ENCODE results near the gene ROCK1. TPM values are rescaled to one million over a fixed set of nuclear protein-coding genes. Genes with fewer than 3 reads are reported as not detected.

The ROCK1 gene
- polyA plus RNA-seq, 4 donors: 6.8 to 42.3 (median 12.4) TPM

GRCh38 chr18:21099442-21099841 lies 12.2 kb downstream of the ROCK1 start:
- DNase-seq (no peak), FAIRE-seq (no peak)
- H3K4me1 ChIP-seq (ENCODE audit: control insufficient read depth in 3 of 3, insufficient read depth in 2 of 3, low read depth in 1 of 3, low read length in 2 of 3): peaks cover 0 to 7% (median 3%) of the 10 kb centered on the region in 3 donors
- 80 to 94% (median 90%) methylated on average over 9 of the region's 9 CpGs for WGBS, 3 donors
- H3K9me3 ChIP-seq (ENCODE audit: control insufficient read depth in 2 of 2, insufficient read depth in 1 of 2, low read depth in 1 of 2, low read length in 1 of 2): no peaks in the 10 kb centered on the region
- no peaks in the 10 kb centered on the region for H3K27me3 ChIP-seq (ENCODE audit: control insufficient read depth in 3 of 3, insufficient read depth in 3 of 3, low read length in 3 of 3)
- H3K36me3 ChIP-seq (ENCODE audit: control insufficient read depth in 3 of 3, insufficient read depth in 2 of 3, low read depth in 1 of 3, low read length in 3 of 3): no peaks in the 10 kb centered on the region
- no peak overlapping the region for H3K27ac ChIP-seq (ENCODE audit: low read depth in 1 of 3, low read length in 2 of 3)
- no peak overlapping the region for H3K4me3 ChIP-seq (ENCODE audit: low read depth in 1 of 3, low read length in 3 of 3)

GRCh38 chr18:21096760-21097159 lies 14.9 kb downstream of the ROCK1 start:
- WGBS, 3 donors: 95 to 98% (median 96%) methylated on average over 2 of the region's 2 CpGs
- Histone ChIP-seq H3K4me3 (ENCODE audit: low read depth in 1 of 3, low read length in 3 of 3) (no peak overlapping the region), H3K9me3 (ENCODE audit: control insufficient read depth in 2 of 2, insufficient read depth in 1 of 2, low read depth in 1 of 2, low read length in 1 of 2) (peaks cover 0 to 2% of the 10 kb centered on the region in 2 donors), H3K27me3 (ENCODE audit: control insufficient read depth in 3 of 3, insufficient read depth in 3 of 3, low read length in 3 of 3) (no peaks in the 10 kb centered on the region), H3K4me1 (ENCODE audit: control insufficient read depth in 3 of 3, insufficient read depth in 2 of 3, low read depth in 1 of 3, low read length in 2 of 3) (peaks cover 0 to 3% (median 0%) of the 10 kb centered on the region in 3 donors), H3K36me3 (ENCODE audit: control insufficient read depth in 3 of 3, insufficient read depth in 2 of 3, low read depth in 1 of 3, low read length in 3 of 3) (no peaks in the 10 kb centered on the region), H3K27ac (ENCODE audit: low read depth in 1 of 3, low read length in 2 of 3) (no peak overlapping the region)
- DNase-seq (no peak), FAIRE-seq (no peak)

GRCh38 chr18:21093133-21093532 lies 18.5 kb downstream of the ROCK1 start:
- peak in 1 of 2 donors; percentile 17 for DNase-seq

GRCh38 chr18:21090680-21091079 lies 20.9 kb downstream of the ROCK1 start:
- H3K36me3 ChIP-seq (ENCODE audit: control insufficient read depth in 3 of 3, insufficient read depth in 2 of 3, low read depth in 1 of 3, low read length in 3 of 3): no peaks in the 10 kb centered on the region
- no peaks in the 10 kb centered on the region for H3K27me3 ChIP-seq (ENCODE audit: control insufficient read depth in 3 of 3, insufficient read depth in 3 of 3, low read length in 3 of 3)
- H3K4me3 ChIP-seq (ENCODE audit: low read depth in 1 of 3, low read length in 3 of 3): no peak overlapping the region
- peak in 1 of 2 donors; percentile 6 for DNase-seq
- WGBS, 3 donors: 61 to 84% (median 65%) methylated on average over 2 of the region's 2 CpGs
- no peak for FAIRE-seq
- H3K4me1 ChIP-seq (ENCODE audit: control insufficient read depth in 3 of 3, insufficient read depth in 2 of 3, low read depth in 1 of 3, low read length in 2 of 3): peaks cover 0 to 3% (median 3%) of the 10 kb centered on the region in 3 donors
- H3K9me3 ChIP-seq (ENCODE audit: control insufficient read depth in 2 of 2, insufficient read depth in 1 of 2, low read depth in 1 of 2, low read length in 1 of 2): peaks cover 0 to 5% of the 10 kb centered on the region in 2 donors
- H3K27ac ChIP-seq (ENCODE audit: low read depth in 1 of 3, low read length in 2 of 3): no peak overlapping the region

More at GRCh38 chr18:21093133-21093532, 18.5 kb downstream of the ROCK1 start:
- Histone ChIP-seq H3K9me3 (ENCODE audit: control insufficient read depth in 2 of 2, insufficient read depth in 1 of 2, low read depth in 1 of 2, low read length in 1 of 2) (peaks cover 0 to 5% of the 10 kb centered on the region in 2 donors), H3K4me3 (ENCODE audit: low read depth in 1 of 3, low read length in 3 of 3) (no peak overlapping the region), H3K36me3 (ENCODE audit: control insufficient read depth in 3 of 3, insufficient read depth in 2 of 3, low read depth in 1 of 3, low read length in 3 of 3) (no peaks in the 10 kb centered on the region), H3K27ac (ENCODE audit: low read depth in 1 of 3, low read length in 2 of 3) (no peak overlapping the region), H3K4me1 (ENCODE audit: control insufficient read depth in 3 of 3, insufficient read depth in 2 of 3, low read depth in 1 of 3, low read length in 2 of 3) (peaks cover 0 to 3% (median 3%) of the 10 kb centered on the region in 3 donors), H3K27me3 (ENCODE audit: control insufficient read depth in 3 of 3, insufficient read depth in 3 of 3, low read length in 3 of 3) (no peaks in the 10 kb centered on the region)
- no peak for FAIRE-seq
- 21 to 67% (median 43%) methylated on average over 3 of the region's 3 CpGs for WGBS, 3 donors

GRCh38 chr18:21085579-21086166 lies 25.9 kb downstream of the ROCK1 start:
- FAIRE-seq: no peak
- H3K27ac ChIP-seq (ENCODE audit: low read depth in 1 of 3, low read length in 2 of 3): no peak overlapping the region
- no peak for DNase-seq
- no peaks in the 10 kb centered on the region for H3K36me3 ChIP-seq (ENCODE audit: control insufficient read depth in 3 of 3, insufficient read depth in 2 of 3, low read depth in 1 of 3, low read length in 3 of 3)
- H3K27me3 ChIP-seq (ENCODE audit: control insufficient read depth in 3 of 3, insufficient read depth in 3 of 3, low read length in 3 of 3): no peaks in the 10 kb centered on the region
- peaks cover 0 to 3% (median 3%) of the 10 kb centered on the region in 3 donors for H3K4me1 ChIP-seq (ENCODE audit: control insufficient read depth in 3 of 3, insufficient read depth in 2 of 3, low read depth in 1 of 3, low read length in 2 of 3)
- WGBS, 3 donors: 78 to 95% (median 88%) methylated on average over 3 of the region's 3 CpGs
- peaks cover 0 to 8% of the 10 kb centered on the region in 2 donors for H3K9me3 ChIP-seq (ENCODE audit: control insufficient read depth in 2 of 2, insufficient read depth in 1 of 2, low read depth in 1 of 2, low read length in 1 of 2)
- H3K4me3 ChIP-seq (ENCODE audit: low read depth in 1 of 3, low read length in 3 of 3): no peak overlapping the region

GRCh38 chr18:21084511-21085078 lies 27.0 kb downstream of the ROCK1 start:
- WGBS, 3 donors: 85 to 89% (median 86%) methylated on average over 3 of the region's 3 CpGs
- H3K36me3 ChIP-seq (ENCODE audit: control insufficient read depth in 3 of 3, insufficient read depth in 2 of 3, low read depth in 1 of 3, low read length in 3 of 3): no peaks in the 10 kb centered on the region
- peaks cover 0 to 11% of the 10 kb centered on the region in 2 donors for H3K9me3 ChIP-seq (ENCODE audit: control insufficient read depth in 2 of 2, insufficient read depth in 1 of 2, low read depth in 1 of 2, low read length in 1 of 2)
- FAIRE-seq: no peak
- DNase-seq: no peak
- H3K27me3 ChIP-seq (ENCODE audit: control insufficient read depth in 3 of 3, insufficient read depth in 3 of 3, low read length in 3 of 3): no peaks in the 10 kb centered on the region
- H3K27ac ChIP-seq (ENCODE audit: low read depth in 1 of 3, low read length in 2 of 3): no peak overlapping the region
- peaks cover 0 to 4% (median 3%) of the 10 kb centered on the region in 3 donors for H3K4me1 ChIP-seq (ENCODE audit: control insufficient read depth in 3 of 3, insufficient read depth in 2 of 3, low read depth in 1 of 3, low read length in 2 of 3)
- no peak overlapping the region for H3K4me3 ChIP-seq (ENCODE audit: low read depth in 1 of 3, low read length in 3 of 3)

GRCh38 chr18:21083017-21083416 lies 28.6 kb downstream of the ROCK1 start:
- no peaks in the 10 kb centered on the region for H3K27me3 ChIP-seq (ENCODE audit: control insufficient read depth in 3 of 3, insufficient read depth in 3 of 3, low read length in 3 of 3)
- no peak overlapping the region for H3K27ac ChIP-seq (ENCODE audit: low read depth in 1 of 3, low read length in 2 of 3)
- H3K9me3 ChIP-seq (ENCODE audit: control insufficient read depth in 2 of 2, insufficient read depth in 1 of 2, low read depth in 1 of 2, low read length in 1 of 2): peaks cover 0 to 11% of the 10 kb centered on the region in 2 donors
- FAIRE-seq (peak; percentile 5), DNase-seq (no peak)
- H3K4me3 ChIP-seq (ENCODE audit: low read depth in 1 of 3, low read length in 3 of 3): no peak overlapping the region
- peaks cover 0 to 5% (median 0%) of the 10 kb centered on the region in 3 donors for H3K4me1 ChIP-seq (ENCODE audit: control insufficient read depth in 3 of 3, insufficient read depth in 2 of 3, low read depth in 1 of 3, low read length in 2 of 3)
- H3K36me3 ChIP-seq (ENCODE audit: control insufficient read depth in 3 of 3, insufficient read depth in 2 of 3, low read depth in 1 of 3, low read length in 3 of 3): no peaks in the 10 kb centered on the region

GRCh38 chr18:21081426-21081825 lies 30.2 kb downstream of the ROCK1 start:
- H3K9me3 ChIP-seq (ENCODE audit: control insufficient read depth in 2 of 2, insufficient read depth in 1 of 2, low read depth in 1 of 2, low read length in 1 of 2): peaks cover 0 to 11% of the 10 kb centered on the region in 2 donors
- DNase-seq: no peak
- no peak overlapping the region for H3K4me3 ChIP-seq (ENCODE audit: low read depth in 1 of 3, low read length in 3 of 3)
- no peaks in the 10 kb centered on the region for H3K36me3 ChIP-seq (ENCODE audit: control insufficient read depth in 3 of 3, insufficient read depth in 2 of 3, low read depth in 1 of 3, low read length in 3 of 3)
- 83 to 96% (median 92%) methylated on average over 1 of the region's 1 CpG for WGBS, 3 donors
- H3K27me3 ChIP-seq (ENCODE audit: control insufficient read depth in 3 of 3, insufficient read depth in 3 of 3, low read length in 3 of 3): no peaks in the 10 kb centered on the region
- FAIRE-seq: no peak
- peaks cover 0 to 5% (median 3%) of the 10 kb centered on the region in 3 donors for H3K4me1 ChIP-seq (ENCODE audit: control insufficient read depth in 3 of 3, insufficient read depth in 2 of 3, low read depth in 1 of 3, low read length in 2 of 3)
- H3K27ac ChIP-seq (ENCODE audit: low read depth in 1 of 3, low read length in 2 of 3): no peak overlapping the region

Data from small intestine (tissue), 7 donors.